Transverse colon (tissue), 4 donors: ENCODE data around the gene DNAJC18. TPM values are rescaled to one million over a fixed set of nuclear protein-coding genes. Genes with fewer than 3 reads are reported as not detected.

Experiments
- DNase-seq: peaks from one replicate; pipeline ENCODE4 v3.0.0-alpha.2; 2019
- H3K27ac ChIP-seq, 4 donors: fragments of 200-600 bp; sonication (generic); 2 replicates each; pipeline ENCODE4 v1.5.1; 2016 to 2018; ENCODE audit warnings: inconsistent platforms in 4 of 4
- H3K27me3 ChIP-seq: fragments of 200-600 bp; sonication (generic); 2 replicates; pipeline ENCODE4 v1.5.1; 2017; ENCODE audit warnings: inconsistent platforms
- H3K36me3 ChIP-seq, 4 donors: fragments of 200-600 bp; sonication (generic); 2 replicates each; pipeline ENCODE4 v1.5.1; 2017 to 2019; ENCODE audit warnings: inconsistent platforms in 4 of 4
- H3K4me1 ChIP-seq, 4 donors: fragments of 200-600 bp; sonication (generic); 2 replicates each; pipeline ENCODE4 v1.5.1; 2017 to 2020; ENCODE audit warnings: inconsistent platforms in 4 of 4
- H3K4me3 ChIP-seq, 4 donors: fragments of 200-600 bp; sonication (generic); 1 replicate in 1 of 4; 2 replicates in 3 of 4; pipeline versions ENCODE4 v1.5.1 to v1.6.1; 2017 to 2019; ENCODE audit warnings: inconsistent platforms in 4 of 4
- H3K9me3 ChIP-seq, 2 donors: fragments of 200-600 bp; sonication (generic); 2 replicates each; pipeline ENCODE4 v1.5.1; 2017 to 2019; ENCODE audit warnings: inconsistent platforms in 2 of 2
- EP300 ChIP-seq: sonication (generic); formaldehyde crosslinking; IDR thresholded peaks from one replicate; pipeline ENCODE4 v1.6.1; 2017; ENCODE audit warnings: antibody characterized with exemption, low read depth
- POLR2A ChIP-seq: fragments of 450-650 bp; IDR thresholded peaks from one replicate; pipeline ENCODE4 v1.6.1; 2016; ENCODE audit warnings: antibody characterized with exemption, mild to moderate bottlenecking, moderate library complexity
- POLR2AphosphoS5 ChIP-seq, 3 donors: sonication (generic); formaldehyde crosslinking; IDR thresholded peaks; one replicate each; pipeline ENCODE4 v1.6.1; 2016; ENCODE audit warnings: antibody characterized with exemption in 3 of 3
- WGBS, 2 donors: methylation state at CpG; one replicate each; pipeline ENCODE4 v1.1.5; 2018; ENCODE audit warnings: low coverage in 1 of 2; 5-methylcytosine and 5-hydroxymethylcytosine counted together
- in situ Hi-C, 4 donors: fragments of 200-750 bp; cut with MboI; loops; one replicate each; pipeline versions ENCODE4 v1.15.0 to v1.15.1; 2017; ENCODE audit warnings: low sequenced_read_pairs in 3 of 4, low pct_ligation_motif_present in 1 of 4, low pct_unique_long_range_greater_than_20kb in 1 of 4
- intact Hi-C: fragments of 100-400 bp; cut with DNase I; formaldehyde crosslinking; loops from one replicate; pipeline ENCODE4 v1.15.1; 2023; ENCODE audit warnings: low total_unique reads
- total RNA-seq, 4 donors: library from RNA; depleted of rRNA; stranded (reverse); fragments of >200 nt; gene quantifications; one replicate each; pipeline ENCODE4 v1.1.0, GENCODE V29; 2016
- TF ChIP-seq, protein P1 (sequence below), 5 experiments: fragments of 200-600 bp in 3 of 5; fragments of 450-650 bp in 2 of 5; sonication (generic) in 3 of 5; IDR thresholded peaks; 1 replicate in 2 of 5; 2 replicates in 3 of 5; pipeline ENCODE4 v1.5.1; 2016 to 2017; ENCODE audit warnings: antibody characterized with exemption in 5 of 5, inconsistent platforms in 3 of 5, mild to moderate bottlenecking in 2 of 5, moderate library complexity in 1 of 5

DNAJC18 gene
- total RNA-seq, 4 donors from 2014 or later, result 0.37 to 3.8 (median 3.2) TPM

DNA sequence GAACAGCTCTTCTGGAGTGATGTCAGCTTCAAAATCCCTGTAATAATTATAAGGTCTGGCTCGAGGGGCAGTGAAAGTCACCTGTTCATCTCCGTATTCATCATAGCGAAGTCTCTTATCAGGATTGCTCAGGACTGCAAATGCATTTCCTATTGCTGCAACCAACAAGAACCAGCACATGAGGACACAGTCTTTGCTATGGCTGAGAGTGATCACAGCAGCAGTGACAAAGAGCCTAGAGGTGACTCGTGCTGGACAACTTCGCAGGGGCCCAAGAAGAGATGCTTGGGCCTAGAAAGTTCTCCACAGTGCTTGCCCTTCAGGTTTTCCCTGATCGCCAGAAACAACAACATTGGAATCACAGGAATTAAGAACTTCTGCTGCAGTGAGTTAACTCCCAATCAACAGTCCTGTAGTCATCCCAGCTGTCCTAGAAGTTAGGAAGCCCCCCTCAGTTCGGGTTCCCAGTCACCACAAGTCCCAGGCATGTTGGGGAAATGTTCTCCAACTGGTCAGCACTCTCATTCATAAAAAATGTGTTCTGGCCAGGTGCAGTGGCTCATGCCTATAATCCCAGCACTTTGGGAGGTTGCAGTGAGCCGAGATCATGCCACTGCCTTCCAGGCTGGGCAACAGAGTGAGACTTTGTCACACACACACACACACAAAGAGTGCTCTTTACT, 13.0 kb downstream of the DNAJC18 start:
- Histone ChIP-seq H3K4me1 (no peaks in the 10 kb centered on the region), H3K36me3 (peaks cover 0 to 2% (median 0%) of the 10 kb centered on the region in 4 donors), H3K9me3 (no peaks in the 10 kb centered on the region), H3K27me3 (no peaks in the 10 kb centered on the region), H3K27ac (no peak overlapping the region), H3K4me3 (no peak overlapping the region)
- 77 to 84% methylated on average over 4 to 8 of the region's 8 CpGs for WGBS, 2 donors
- TF ChIP-seq POLR2A (no peak), POLR2AphosphoS5 (IDR thresholded peaks at IDR 0.05) (no peak), EP300 (no peak)
- TF ChIP-seq, protein P1, sequence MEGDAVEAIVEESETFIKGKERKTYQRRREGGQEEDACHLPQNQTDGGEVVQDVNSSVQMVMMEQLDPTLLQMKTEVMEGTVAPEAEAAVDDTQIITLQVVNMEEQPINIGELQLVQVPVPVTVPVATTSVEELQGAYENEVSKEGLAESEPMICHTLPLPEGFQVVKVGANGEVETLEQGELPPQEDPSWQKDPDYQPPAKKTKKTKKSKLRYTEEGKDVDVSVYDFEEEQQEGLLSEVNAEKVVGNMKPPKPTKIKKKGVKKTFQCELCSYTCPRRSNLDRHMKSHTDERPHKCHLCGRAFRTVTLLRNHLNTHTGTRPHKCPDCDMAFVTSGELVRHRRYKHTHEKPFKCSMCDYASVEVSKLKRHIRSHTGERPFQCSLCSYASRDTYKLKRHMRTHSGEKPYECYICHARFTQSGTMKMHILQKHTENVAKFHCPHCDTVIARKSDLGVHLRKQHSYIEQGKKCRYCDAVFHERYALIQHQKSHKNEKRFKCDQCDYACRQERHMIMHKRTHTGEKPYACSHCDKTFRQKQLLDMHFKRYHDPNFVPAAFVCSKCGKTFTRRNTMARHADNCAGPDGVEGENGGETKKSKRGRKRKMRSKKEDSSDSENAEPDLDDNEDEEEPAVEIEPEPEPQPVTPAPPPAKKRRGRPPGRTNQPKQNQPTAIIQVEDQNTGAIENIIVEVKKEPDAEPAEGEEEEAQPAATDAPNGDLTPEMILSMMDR (IDR thresholded peaks at IDR 0.05), result no peak
- no peak for DNase-seq
- in situ Hi-C loops (loop anchor here (5.0 to 25.0 kb wide), 4 partner anchors 78 to 336 kb away; no protein-coding TSS in a partner anchor), intact Hi-C loops (loop anchor here (10.0 kb wide), 1 partner anchor 338 kb away; no protein-coding TSS in a partner anchor)

DNA sequence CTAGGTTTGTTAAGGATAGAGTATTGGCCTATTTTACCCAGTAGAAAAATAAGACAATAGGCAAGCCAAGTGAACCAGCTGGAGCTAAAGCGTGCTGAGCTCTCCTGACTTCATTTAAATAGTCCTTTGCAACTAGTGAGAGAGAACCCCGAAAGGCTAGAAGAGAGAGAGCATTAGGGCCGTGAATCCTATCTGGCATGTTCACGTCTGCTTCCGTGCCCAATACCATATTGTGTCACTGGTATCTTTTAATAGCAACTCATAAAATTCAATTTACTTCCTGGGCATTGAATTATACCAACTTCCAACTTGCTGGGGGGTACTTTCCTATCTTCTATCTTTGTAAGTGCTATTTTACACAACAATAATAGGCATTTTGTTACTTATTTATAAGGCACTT, 13.8 kb downstream of the DNAJC18 start:
- WGBS, 2 donors, result 53 to 83% methylated on average over 3 to 5 of the region's 5 CpGs
- DNase-seq, result no peak
- H3K27me3 ChIP-seq, result no peaks in the 10 kb centered on the region
- in situ Hi-C loops, result loop anchor here (5.0 to 25.0 kb wide), 4 partner anchors 79 to 337 kb away; no protein-coding TSS in a partner anchor
- H3K27ac ChIP-seq, result no peak overlapping the region
- intact Hi-C loops, result loop anchor here (10.0 kb wide), 1 partner anchor 339 kb away; no protein-coding TSS in a partner anchor
- no peaks in the 10 kb centered on the region for H3K9me3 ChIP-seq
- no peak overlapping the region for H3K4me3 ChIP-seq
- no peaks in the 10 kb centered on the region for H3K4me1 ChIP-seq
- TF ChIP-seq POLR2AphosphoS5 (IDR thresholded peaks at IDR 0.05) (no peak), POLR2A (no peak), EP300 (no peak)
- TF ChIP-seq, protein P1 (IDR thresholded peaks at IDR 0.05), result no peak
- H3K36me3 ChIP-seq, result peaks cover 0 to 2% (median 0%) of the 10 kb centered on the region in 4 donors

DNA sequence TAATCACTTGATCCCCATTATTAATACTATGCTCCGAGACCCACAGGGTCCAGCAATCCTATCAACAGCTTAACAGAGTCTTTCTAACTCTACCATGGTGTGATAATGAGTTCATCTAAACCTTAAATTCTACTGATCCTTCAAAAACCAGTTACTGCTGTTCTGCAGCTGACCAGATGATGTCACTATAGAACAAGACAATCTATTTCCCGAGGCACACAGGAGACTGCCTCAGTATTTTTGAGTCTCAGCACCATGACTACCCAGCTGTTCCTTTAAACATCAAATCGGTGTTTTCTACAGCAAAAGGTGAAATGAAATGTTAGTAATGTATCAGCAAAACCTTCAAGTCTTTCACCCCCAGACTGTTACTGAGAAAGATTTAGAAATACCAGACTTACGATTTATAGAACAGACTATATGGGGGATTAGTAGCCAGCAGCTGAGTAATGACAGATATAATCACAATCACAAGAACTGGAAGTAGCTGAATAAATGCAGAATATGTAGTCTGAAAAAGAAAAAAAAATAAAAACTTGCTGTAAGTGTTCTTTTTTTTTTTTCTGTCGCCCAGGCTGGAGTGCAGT, 16.9 kb downstream of the DNAJC18 start:
- no peaks in the 10 kb centered on the region for H3K27me3 ChIP-seq
- intact Hi-C loops (loop anchor here (5.0 to 10.0 kb wide), 2 partner anchors 90 to 342 kb away; no protein-coding TSS in a partner anchor), in situ Hi-C loops (loop anchor here in 3 of 4 donors (5.0 to 10.0 kb wide), 3 partner anchors 82 to 95 kb away; no protein-coding TSS in a partner anchor)
- H3K27ac ChIP-seq, result no peak overlapping the region
- peaks cover 0 to 2% (median 0%) of the 10 kb centered on the region in 4 donors for H3K36me3 ChIP-seq
- DNase-seq, result no peak
- no peaks in the 10 kb centered on the region for H3K9me3 ChIP-seq
- H3K4me1 ChIP-seq, result peaks cover 8 to 28% (median 12%) of the 10 kb centered on the region in 4 donors
- TF ChIP-seq, protein P1 (IDR thresholded peaks at IDR 0.05), result peak; percentile 70 to 85 (median 77)
- TF ChIP-seq POLR2AphosphoS5 (IDR thresholded peaks at IDR 0.05), result no peak
- WGBS, 2 donors, result 38 to 61% methylated on average over 4 to 5 of the region's 5 CpGs
- no peak overlapping the region for H3K4me3 ChIP-seq
